ENCODE results near the gene WDFY4.

- TF ChIP-seq TAF1 (IDR thresholded peaks at IDR 0.05; ENCODE audit: borderline replicate concordance, insufficient read depth, low read length) (no peak), SIN3A (IDR thresholded peaks at IDR 0.05; ENCODE audit: borderline replicate concordance, insufficient read depth, low read length) (no peak), POLR2AphosphoS5 (IDR thresholded peaks at IDR 0.05; ENCODE audit: low read depth, low read length) (no peak)
Measured at GRCh38 chr10:48906841-48907240, 222.2 kb downstream of the WDFY4 start.
